Measurements from ENCODE around the gene LEKR1.

DNA sequence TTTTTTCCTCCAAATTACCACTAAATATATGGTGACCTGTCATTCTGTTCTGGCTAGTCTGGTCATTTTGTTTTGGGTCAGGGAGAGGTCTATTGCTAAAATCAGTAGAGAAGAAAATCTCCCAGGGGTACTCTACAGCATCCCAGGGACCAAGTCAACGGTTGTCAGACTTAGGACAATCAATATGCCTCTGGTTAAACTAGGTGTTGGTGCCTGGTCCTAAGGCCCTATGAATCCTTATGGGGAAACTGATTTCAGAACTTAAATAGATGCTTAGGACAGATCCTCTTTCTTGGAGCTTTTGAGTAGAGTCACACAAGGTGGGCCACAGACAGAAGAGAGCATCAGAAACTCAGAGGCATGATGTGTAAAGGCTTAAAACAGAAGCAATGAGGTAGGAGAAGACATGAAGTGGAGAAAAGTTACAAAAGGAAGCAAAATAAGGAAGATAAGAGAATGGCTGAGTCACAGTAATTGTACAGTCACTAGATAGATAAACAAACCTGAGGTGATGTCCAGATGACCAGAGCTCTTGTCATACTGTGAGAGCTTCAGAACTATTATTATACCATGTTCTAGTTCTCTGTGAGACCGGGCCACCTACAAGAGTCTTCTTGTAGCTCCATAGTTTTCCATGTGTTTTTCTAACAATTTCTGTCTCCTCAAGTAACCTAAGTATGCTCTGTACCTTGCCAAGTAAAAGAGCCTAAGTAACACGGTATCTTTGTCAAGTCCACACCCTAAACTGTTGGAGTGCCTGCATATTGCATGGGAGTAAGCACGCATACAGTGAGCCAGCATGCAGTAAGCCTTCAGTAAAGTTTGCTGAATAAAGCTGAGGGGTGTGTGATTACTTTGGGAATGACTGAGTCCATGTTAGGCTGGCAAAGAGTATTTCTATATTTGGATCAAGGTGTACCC lies 44.6 kb upstream of the LEKR1 start:
- TF ChIP-seq TAF1 (IDR thresholded peaks at IDR 0.05; ENCODE audit: borderline replicate concordance, insufficient read depth, low read length) (no peak), SIN3A (IDR thresholded peaks at IDR 0.05; ENCODE audit: borderline replicate concordance, insufficient read depth, low read length) (no peak)
- TF ChIP-seq, protein P1, sequence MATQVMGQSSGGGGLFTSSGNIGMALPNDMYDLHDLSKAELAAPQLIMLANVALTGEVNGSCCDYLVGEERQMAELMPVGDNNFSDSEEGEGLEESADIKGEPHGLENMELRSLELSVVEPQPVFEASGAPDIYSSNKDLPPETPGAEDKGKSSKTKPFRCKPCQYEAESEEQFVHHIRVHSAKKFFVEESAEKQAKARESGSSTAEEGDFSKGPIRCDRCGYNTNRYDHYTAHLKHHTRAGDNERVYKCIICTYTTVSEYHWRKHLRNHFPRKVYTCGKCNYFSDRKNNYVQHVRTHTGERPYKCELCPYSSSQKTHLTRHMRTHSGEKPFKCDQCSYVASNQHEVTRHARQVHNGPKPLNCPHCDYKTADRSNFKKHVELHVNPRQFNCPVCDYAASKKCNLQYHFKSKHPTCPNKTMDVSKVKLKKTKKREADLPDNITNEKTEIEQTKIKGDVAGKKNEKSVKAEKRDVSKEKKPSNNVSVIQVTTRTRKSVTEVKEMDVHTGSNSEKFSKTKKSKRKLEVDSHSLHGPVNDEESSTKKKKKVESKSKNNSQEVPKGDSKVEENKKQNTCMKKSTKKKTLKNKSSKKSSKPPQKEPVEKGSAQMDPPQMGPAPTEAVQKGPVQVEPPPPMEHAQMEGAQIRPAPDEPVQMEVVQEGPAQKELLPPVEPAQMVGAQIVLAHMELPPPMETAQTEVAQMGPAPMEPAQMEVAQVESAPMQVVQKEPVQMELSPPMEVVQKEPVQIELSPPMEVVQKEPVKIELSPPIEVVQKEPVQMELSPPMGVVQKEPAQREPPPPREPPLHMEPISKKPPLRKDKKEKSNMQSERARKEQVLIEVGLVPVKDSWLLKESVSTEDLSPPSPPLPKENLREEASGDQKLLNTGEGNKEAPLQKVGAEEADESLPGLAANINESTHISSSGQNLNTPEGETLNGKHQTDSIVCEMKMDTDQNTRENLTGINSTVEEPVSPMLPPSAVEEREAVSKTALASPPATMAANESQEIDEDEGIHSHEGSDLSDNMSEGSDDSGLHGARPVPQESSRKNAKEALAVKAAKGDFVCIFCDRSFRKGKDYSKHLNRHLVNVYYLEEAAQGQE (IDR thresholded peaks at IDR 0.05; ENCODE audit: insufficient read depth in 1 of 2, low read depth in 2 of 2, low read length in 2 of 2): no peak

Measured in PFSK-1 (cell line).